H1 (cell line): ENCODE data around the gene PIP5K1C. TPM values are rescaled to one million over a fixed set of nuclear protein-coding genes. Genes with fewer than 3 reads are reported as not detected.

Source experiments
- CTCF ChIA-PET: fragments of 300-600 bp; sonication (Branson Sonifier 250); formaldehyde crosslinking; loops from one replicate; lab custom pipeline; 2021; ENCODE audit not compliant: partially characterized antibody; lab: Charles Lee
- POLR2A ChIA-PET: fragments of 300-600 bp; sonication (Branson Sonifier 250); formaldehyde crosslinking; loops from one replicate; lab custom pipeline; 2021; ENCODE audit warnings: inconsistent platforms; ENCODE audit not compliant: partially characterized antibody; lab: Charles Lee
- DNase-seq, 2 experiments: peaks; one replicate each; pipeline versions ENCODE4 v3.0.0 to v3.0.0-alpha.2; 2010 to 2022; ENCODE audit warnings: low spot score in 2 of 2, low read depth in 1 of 2, mixed read lengths in 1 of 2
- FAIRE-seq: peaks from 2 replicates; lab custom pipeline; 2011; peaks lifted over from hg19 to GRCh38; lab: Jason Lieb, UNC
- H2AFZ ChIP-seq: 2 replicates; pipeline ENCODE4 v1.8.1; 2012; ENCODE audit warnings: low read length, inconsistent platforms
- H2AK5ac ChIP-seq: 2 replicates; pipeline ENCODE4 v1.6.1; 2013; ENCODE audit warnings: low read depth, low read length
- H2BK120ac ChIP-seq: replicated peaks from 2 replicates; pipeline ENCODE3; 2013; ENCODE audit warnings: low read depth, low read length, inconsistent platforms
- H2BK12ac ChIP-seq: 2 replicates; pipeline ENCODE4 v1.6.1; 2013; ENCODE audit warnings: low read depth, low read length
- H2BK15ac ChIP-seq: 2 replicates; pipeline ENCODE4 v1.6.1; 2013; ENCODE audit warnings: low read length
- H2BK20ac ChIP-seq: 2 replicates; pipeline ENCODE4 v1.6.1; 2013; ENCODE audit warnings: low read length
- H2BK5ac ChIP-seq: 2 replicates; pipeline ENCODE4 v1.6.1; 2013; ENCODE audit warnings: low read depth, low read length
- H3K14ac ChIP-seq: 2 replicates; pipeline ENCODE4 v1.6.1; 2013; ENCODE audit warnings: inconsistent platforms; ENCODE audit not compliant: insufficient read length
- H3K18ac ChIP-seq: 2 replicates; pipeline ENCODE4 v1.6.1; 2013; ENCODE audit warnings: low read length; ENCODE audit errors: extremely low read depth
- H3K23ac ChIP-seq: 2 replicates; pipeline ENCODE4 v1.6.1; 2013; ENCODE audit warnings: inconsistent platforms; ENCODE audit not compliant: insufficient read length
- H3K23me2 ChIP-seq: 2 replicates; pipeline ENCODE4 v1.6.1; 2013; ENCODE audit warnings: low read depth, low read length
- H3K27ac ChIP-seq: 2 replicates; pipeline ENCODE4 v1.6.1; 2011; ENCODE audit warnings: low read depth, low read length, inconsistent platforms
- H3K27me3 ChIP-seq, 4 experiments: replicated peaks in 1 of 4; 1 replicate in 1 of 4; 2 replicates in 3 of 4; pipeline versions ENCODE4 v1.6.1 to v1.8.1; 2011 to 2013; ENCODE audit warnings: low read length in 3 of 4, mild to moderate bottlenecking in 3 of 4, inconsistent platforms in 2 of 4, mixed read lengths in 2 of 4, moderate library complexity in 1 of 4; ENCODE audit not compliant: control insufficient read depth in 3 of 4, insufficient read depth in 3 of 4; ENCODE audit errors: extremely low read depth in 1 of 4
- H3K36me3 ChIP-seq, 4 experiments: 2 replicates each; pipeline versions ENCODE4 v1.6.1 to v1.8.1; 2011 to 2013; ENCODE audit warnings: mild to moderate bottlenecking in 4 of 4, low read length in 3 of 4, moderate library complexity in 2 of 4, control low read depth in 1 of 4, inconsistent platforms in 1 of 4; ENCODE audit not compliant: insufficient read depth in 4 of 4, control insufficient read depth in 2 of 4
- H3K4ac ChIP-seq: replicated peaks from 2 replicates; pipeline ENCODE3; 2013; ENCODE audit warnings: low read length, low read depth, mixed read lengths, inconsistent platforms; ENCODE audit not compliant: insufficient read length
- H3K4me1 ChIP-seq, 4 experiments: replicated peaks in 1 of 4; 1 replicate in 1 of 4; 2 replicates in 3 of 4; pipeline versions ENCODE4 v1.6.1 to v1.8.1; 2011 to 2013; ENCODE audit warnings: low read length in 3 of 4, inconsistent platforms in 2 of 4, mixed read lengths in 1 of 4; ENCODE audit not compliant: insufficient read depth in 4 of 4, control insufficient read depth in 3 of 4
- H3K4me2 ChIP-seq, 2 experiments: 2 replicates each; pipeline versions ENCODE4 v1.6.1 to v1.8.1; 2011 to 2013; ENCODE audit warnings: low read depth in 2 of 2, low read length in 2 of 2, control low read depth in 1 of 2, inconsistent platforms in 1 of 2, mild to moderate bottlenecking in 1 of 2; ENCODE audit not compliant: insufficient read depth in 1 of 2
- H3K4me3 ChIP-seq, 4 experiments: fragments of 200-600, 300-600 bp in 1 of 4; sonication (generic), shearing (Covaris generic), sonication (Bioruptor Twin) in 1 of 4; 2 replicates each; pipeline versions ENCODE4 v1.5.1 to v1.8.1; 2011 to 2016; ENCODE audit warnings: low read length in 4 of 4, low read depth in 3 of 4, control low read depth in 2 of 4, inconsistent platforms in 2 of 4, mild to moderate bottlenecking in 2 of 4, mixed read lengths in 1 of 4, moderate library complexity in 1 of 4; ENCODE audit not compliant: insufficient read depth in 2 of 4; ENCODE audit errors: extremely low read depth in 1 of 4
- H3K56ac ChIP-seq: replicated peaks from 2 replicates; pipeline ENCODE3; 2013; ENCODE audit warnings: low read depth, mild to moderate bottlenecking, mixed read lengths, low read length, inconsistent platforms; ENCODE audit not compliant: insufficient read length
- H3K79me1 ChIP-seq: 2 replicates; pipeline ENCODE4 v1.6.1; 2013; ENCODE audit warnings: low read depth, low read length, control low read depth
- H3K79me2 ChIP-seq, 2 experiments: 2 replicates each; pipeline versions ENCODE4 v1.6.1 to v1.8.1; 2012 to 2013; ENCODE audit warnings: low read length in 2 of 2, mild to moderate bottlenecking in 2 of 2, inconsistent platforms in 1 of 2; ENCODE audit not compliant: insufficient read depth in 2 of 2, control insufficient read depth in 1 of 2
- H3K9ac ChIP-seq, 4 experiments: replicated peaks in 1 of 4; 1 replicate in 1 of 4; 2 replicates in 3 of 4; pipeline versions ENCODE4 v1.6.1 to v1.8.1; 2011 to 2013; ENCODE audit warnings: low read depth in 3 of 4, low read length in 3 of 4, control low read depth in 2 of 4, mild to moderate bottlenecking in 2 of 4, moderate library complexity in 2 of 4, inconsistent platforms in 1 of 4; ENCODE audit errors: extremely low read depth in 1 of 4
- H3K9me3 ChIP-seq, 2 experiments: 2 replicates each; pipeline versions ENCODE4 v1.6.1 to v1.8.1; 2012 to 2013; ENCODE audit warnings: mild to moderate bottlenecking in 2 of 2, moderate library complexity in 2 of 2, control low read depth in 1 of 2, inconsistent platforms in 1 of 2, low read depth in 1 of 2, low read length in 1 of 2, mixed read lengths in 1 of 2; ENCODE audit not compliant: insufficient read depth in 2 of 2
- H4K20me1 ChIP-seq, 2 experiments: replicated peaks in 1 of 2; 2 replicates each; pipeline versions ENCODE3 to v1.8.1; 2011 to 2013; ENCODE audit warnings: inconsistent platforms in 2 of 2, low read length in 2 of 2, mild to moderate bottlenecking in 1 of 2; ENCODE audit not compliant: insufficient read depth in 2 of 2, control insufficient read depth in 1 of 2
- H4K5ac ChIP-seq: 2 replicates; pipeline ENCODE4 v1.6.1; 2013; ENCODE audit warnings: low read length, low read depth, mixed read lengths, inconsistent platforms; ENCODE audit not compliant: insufficient read length
- H4K8ac ChIP-seq: 2 replicates; pipeline ENCODE4 v1.8.0; 2013; ENCODE audit warnings: mild to moderate bottlenecking, moderate library complexity, low read length, inconsistent platforms; ENCODE audit not compliant: insufficient read depth; ENCODE audit errors: extremely low read depth
- H4K91ac ChIP-seq: replicated peaks from 2 replicates; pipeline ENCODE3; 2013; ENCODE audit warnings: low read length, mixed read lengths, inconsistent platforms; ENCODE audit not compliant: insufficient read length
- E2F6 ChIP-seq: IDR thresholded peaks from 2 replicates; pipeline ENCODE4 v1.6.1; 2012; ENCODE audit warnings: inconsistent platforms
- FOSL1 ChIP-seq: IDR thresholded peaks from 2 replicates; pipeline ENCODE4 v1.6.1; 2011; ENCODE audit warnings: mild to moderate bottlenecking, low read depth, low read length, moderate library complexity; ENCODE audit not compliant: insufficient read depth
- JUND ChIP-seq: IDR thresholded peaks from 2 replicates; pipeline ENCODE4 v1.6.1; 2011; ENCODE audit warnings: mild to moderate bottlenecking, improper control_type of control experiment, low read length
- KDM5A ChIP-seq: fragments of 200-600 bp; IDR thresholded peaks from 2 replicates; pipeline ENCODE4 v1.7.1; 2012; ENCODE audit warnings: mild to moderate bottlenecking, low read length, inconsistent platforms, mixed read lengths
- MAX ChIP-seq: IDR thresholded peaks from 2 replicates; pipeline ENCODE4 v1.6.1; 2012; ENCODE audit warnings: inconsistent platforms
- POU5F1 ChIP-seq: IDR thresholded peaks from 2 replicates; pipeline ENCODE4 v1.6.1; 2011; ENCODE audit warnings: low read depth, mild to moderate bottlenecking, low read length, moderate library complexity
- SIRT6 ChIP-seq: IDR thresholded peaks from one replicate; pipeline ENCODE4 v1.7.1; 2012; ENCODE audit warnings: low read length, inconsistent platforms
- SIX5 ChIP-seq: IDR thresholded peaks from 2 replicates; pipeline ENCODE4 v1.6.1; 2011; ENCODE audit warnings: mild to moderate bottlenecking, low read depth, low read length
- SP2 ChIP-seq: IDR thresholded peaks from 2 replicates; pipeline ENCODE4 v1.6.1; 2012; ENCODE audit warnings: mild to moderate bottlenecking, low read length, inconsistent platforms
- TCF12 ChIP-seq: IDR thresholded peaks from 2 replicates; pipeline ENCODE4 v1.6.1; 2011; ENCODE audit warnings: low read depth, mild to moderate bottlenecking, low read length
- USF2 ChIP-seq: IDR thresholded peaks from 2 replicates; pipeline ENCODE4 v1.6.1; 2011; ENCODE audit warnings: low read length, improper control_type of control experiment
- YY1 ChIP-seq: IDR thresholded peaks from 2 replicates; pipeline ENCODE4 v1.6.1; 2011; ENCODE audit warnings: low read depth, mild to moderate bottlenecking, low read length
- ZNF274 ChIP-seq: IDR thresholded peaks from 2 replicates; pipeline ENCODE4 v1.7.0; 2012; ENCODE audit warnings: low read length, borderline replicate concordance; ENCODE audit errors: extremely low read depth
- WGBS, 2 experiments: shearing (Covaris generic) in 1 of 2; methylation state at CpG; one replicate each; pipeline versions ENCODE4 v1.1.6 to v1.1.7; 2013 to 2015; ENCODE audit warnings: low lambda C conversion rate in 2 of 2, mixed read lengths in 2 of 2, inconsistent platforms in 1 of 2, low coverage in 1 of 2, missing lambda C conversion rate in 1 of 2; ENCODE audit not compliant: insufficient replicate concordance in 2 of 2, insufficient coverage in 1 of 2, insufficient read length in 1 of 2; ENCODE audit errors: extremely low coverage in 1 of 2, missing lambda C conversion rate in 1 of 2; 5-methylcytosine and 5-hydroxymethylcytosine counted together
- polyA plus RNA-seq, 7 experiments: library from polyadenylated mRNA; depleted of rRNA in 3 of 7; stranded (reverse) in 5 of 7; unstranded in 2 of 7; fragments of >200 nt in 5 of 7; fragments of 200-250 nt in 2 of 7; gene quantifications; 1 replicate in 5 of 7; 2 replicates in 1 of 7; 4 replicates in 1 of 7; pipeline versions ENCODE4 v1.2.1 to v1.2.3, GENCODE V29; 2011 to 2013; ENCODE audit warnings: missing spikeins in 2 of 7, mixed read lengths in 2 of 7
- total RNA-seq: library from RNA; stranded (reverse); fragmentation: NEBNext Ultra II Directional; extraction: Animal tissue kit (Norgen Biotek cat#: 25700); gene quantifications from 2 replicates; pipeline ENCODE4 v1.2.1, GENCODE V29; 2021

The PIP5K1C gene
- total and polyA plus RNA-seq, 2 of the 8 experiments (the other 6 are each of a cell fraction or from before 2014, with no cell fraction given), result 10.6 to 32.9 TPM

GRCh38 chr19:3634496-3635045, 65.7 kb downstream of the PIP5K1C start:
- no peak for DNase-seq

More at GRCh38 chr19:3634496-3635045, 65.7 kb downstream of the PIP5K1C start:
- no peak for TF ChIP-seq POU5F1
- no peak for TF ChIP-seq TCF12
- TF ChIP-seq SP2, result no peak
- no peak for TF ChIP-seq YY1
- TF ChIP-seq USF2, result no peak
- TF ChIP-seq KDM5A, result no peak
- TF ChIP-seq E2F6, result no peak
- TF ChIP-seq SIRT6, result no peak
- no peak for TF ChIP-seq MAX
- no peak for TF ChIP-seq JUND
- TF ChIP-seq SIX5, result no peak
- no peak for TF ChIP-seq ZNF274
- no peak for TF ChIP-seq FOSL1
- Histone ChIP-seq H4K91ac (no peak overlapping the region), H2BK20ac (no peak overlapping the region), H3K9ac (no peak overlapping the region), H3K14ac (no peak overlapping the region), H2BK15ac (no peak overlapping the region), H4K20me1 (no peaks in the 10 kb centered on the region), H3K79me1 (no peaks in the 10 kb centered on the region), H3K56ac (no peak overlapping the region), H4K5ac (no peak overlapping the region), H2BK5ac (no peak overlapping the region), H3K9me3 (no peaks in the 10 kb centered on the region), H3K4me1 (no peaks in the 10 kb centered on the region), H3K18ac (no peak overlapping the region), H3K23me2 (no peaks in the 10 kb centered on the region), H3K23ac (no peak overlapping the region), H3K4ac (no peak overlapping the region), H4K8ac (no peak overlapping the region; the same call in 1 of the 2 replicates), H3K36me3 (peaks cover 0 to 31% (median 1%) of the 10 kb centered on the region in 4 experiments; a peak in 2 of 8 replicates), H2BK120ac (no peak overlapping the region), H3K27me3 (no peaks in the 10 kb centered on the region), H3K27ac (no peak overlapping the region), H2BK12ac (no peak overlapping the region), H2AK5ac (no peak overlapping the region), H2AFZ (no peak overlapping the region), H3K4me2 (no peak overlapping the region), H3K4me3 (no peak overlapping the region), H3K79me2 (no peaks in the 10 kb centered on the region)
- ChIA-PET CTCF (interaction anchor here (1.6 to 2.8 kb wide), 2 partner anchors 19 to 49 kb away, joined by 3 to 13 read pairs; no protein-coding TSS in a partner anchor), POLR2A (no interaction called here)
- 90% methylated on average over 19 of the region's 19 CpGs; no CpG with 5 or more reads in 1 of the 2 experiments for WGBS, 2 experiments
- FAIRE-seq, result no peak
